Activated CD8-positive, alpha-beta T cell treated with anti-CD3 and anti-CD28 coated beads, Interleukin-2, amount 10 ng/mL, durations not matched to agents 7 days and 5 days (primary cell): ENCODE data around the gene POGLUT2. TPM values are rescaled to one million over a fixed set of nuclear protein-coding genes. Genes with fewer than 3 reads are reported as not detected.

Source experiments
- ATAC-seq: fragments of 150-1000 bp; cut with Tn5 transposase; one replicate; pipeline ENCODE4 v1.10.0; 2021; ENCODE audit warnings: moderate library complexity
- CTCF ChIA-PET: fragments of 350-600 bp; sonication (Branson Sonifier 250); formaldehyde crosslinking; loops from one replicate; lab custom pipeline; 2021; ENCODE audit warnings: antibody characterized with exemption; lab: Charles Lee
- POLR2A ChIA-PET: fragments of 350-600 bp; sonication (Branson Sonifier 250); formaldehyde crosslinking; loops from one replicate; lab custom pipeline; 2021; ENCODE audit warnings: antibody characterized with exemption; lab: Charles Lee
- DNase-seq: peaks from one replicate; pipeline ENCODE4 v3.0.0-alpha.2; 2020
- H3K27ac Mint-ChIP-seq: one replicate; pipeline ENCODE4 v1.8.0; 2021; ENCODE audit warnings: mild to moderate bottlenecking, mixed read lengths
- H3K27me3 Mint-ChIP-seq: one replicate; pipeline ENCODE4 v1.8.0; 2021; ENCODE audit warnings: low read depth, mixed read lengths
- H3K36me3 Mint-ChIP-seq: one replicate; pipeline ENCODE4 v1.8.0; 2021; ENCODE audit warnings: low read depth, mixed read lengths
- H3K4me1 Mint-ChIP-seq: one replicate; pipeline ENCODE4 v1.8.0; 2021; ENCODE audit warnings: low read depth, mixed read lengths
- H3K4me3 Mint-ChIP-seq: one replicate; pipeline ENCODE4 v1.8.0; 2021; ENCODE audit warnings: mild to moderate bottlenecking, mixed read lengths
- H3K9me3 Mint-ChIP-seq: one replicate; pipeline ENCODE4 v1.8.0; 2022; ENCODE audit warnings: mixed read lengths; ENCODE audit not compliant: insufficient read depth
- total RNA-seq, 2 experiments: library from RNA; stranded (reverse); gene quantifications; one replicate each; pipeline ENCODE4 v1.2.3, GENCODE V29; 2021

POGLUT2 gene
- total RNA-seq, 2 experiments from 2014 or later = 12.5 to 13.4 TPM

- POLR2A ChIA-PET = no interaction called here
- no peak overlapping the region for H3K4me3 Mint-ChIP-seq
- CTCF ChIA-PET = no interaction called here
- H3K36me3 Mint-ChIP-seq = peaks cover 28% of the 10 kb centered on the region
- no peaks in the 10 kb centered on the region for H3K4me1 Mint-ChIP-seq
- H3K27ac Mint-ChIP-seq = no peak overlapping the region
- no peaks in the 10 kb centered on the region for H3K9me3 Mint-ChIP-seq
- H3K27me3 Mint-ChIP-seq = no peaks in the 10 kb centered on the region
- ATAC-seq (no peak), DNase-seq (no peak)
Observed at GRCh38 chr13:102763741-102764140, 35.0 kb downstream of the POGLUT2 start.

GRCh38 chr13:102761071-102761470 lies 37.7 kb downstream of the POGLUT2 start:
- Mint-ChIP-seq H3K4me1 (no peaks in the 10 kb centered on the region), H3K27me3 (no peaks in the 10 kb centered on the region), H3K9me3 (no peaks in the 10 kb centered on the region), H3K27ac (no peak overlapping the region), H3K4me3 (no peak overlapping the region), H3K36me3 (peaks cover 10% of the 10 kb centered on the region)
- ChIA-PET POLR2A (no interaction called here), CTCF (interaction anchor here (0.6 kb wide), 1 partner anchor 169 kb away, joined by 3 read pairs; no protein-coding TSS in a partner anchor)
- ATAC-seq (no peak), DNase-seq (no peak)

GRCh38 chr13:102758842-102759241 lies 39.9 kb downstream of the POGLUT2 start:
- no peak overlapping the region for H3K4me3 Mint-ChIP-seq
- H3K27ac Mint-ChIP-seq = no peak overlapping the region
- ChIA-PET CTCF (interaction anchor here (1.6 to 2.4 kb wide), 2 partner anchors 10 to 41 kb away, joined by 4 to 7 read pairs; no protein-coding TSS in a partner anchor), POLR2A (no interaction called here)
- ATAC-seq (no peak), DNase-seq (no peak)
- H3K9me3 Mint-ChIP-seq = no peaks in the 10 kb centered on the region
- no peaks in the 10 kb centered on the region for H3K4me1 Mint-ChIP-seq
- H3K36me3 Mint-ChIP-seq = no peaks in the 10 kb centered on the region
- H3K27me3 Mint-ChIP-seq = no peaks in the 10 kb centered on the region

- no peaks in the 10 kb centered on the region for H3K4me1 Mint-ChIP-seq
- CTCF ChIA-PET = interaction anchor here (1.1 to 2.4 kb wide), 2 partner anchors 28 to 43 kb away, joined by 4 to 7 read pairs; no protein-coding TSS in a partner anchor
- no peak for ATAC-seq
- H3K27ac Mint-ChIP-seq = no peak overlapping the region
- H3K9me3 Mint-ChIP-seq = no peaks in the 10 kb centered on the region
- no peaks in the 10 kb centered on the region for H3K27me3 Mint-ChIP-seq
- H3K36me3 Mint-ChIP-seq = no peaks in the 10 kb centered on the region
- no peak overlapping the region for H3K4me3 Mint-ChIP-seq
- POLR2A ChIA-PET = no interaction called here
- DNase-seq = no peak
Observed at GRCh38 chr13:102757006-102757405, 41.8 kb downstream of the POGLUT2 start.

GRCh38 chr13:102751886-102752285 lies 46.9 kb downstream of the POGLUT2 start:
- POLR2A ChIA-PET = no interaction called here
- Mint-ChIP-seq H3K9me3 (peaks cover 2% of the 10 kb centered on the region), H3K4me1 (no peaks in the 10 kb centered on the region), H3K27me3 (peaks cover 19% of the 10 kb centered on the region), H3K4me3 (no peak overlapping the region), H3K36me3 (peaks cover 7% of the 10 kb centered on the region), H3K27ac (no peak overlapping the region)
- DNase-seq = no peak
- CTCF ChIA-PET = no interaction called here
- no peak for ATAC-seq

GRCh38 chr13:102742506-102742905 lies 56.3 kb downstream of the POGLUT2 start:
- Mint-ChIP-seq H3K36me3 (no peaks in the 10 kb centered on the region), H3K27ac (no peak overlapping the region), H3K27me3 (peaks cover 40% of the 10 kb centered on the region), H3K9me3 (peaks cover 3% of the 10 kb centered on the region), H3K4me3 (no peak overlapping the region), H3K4me1 (no peaks in the 10 kb centered on the region)
- CTCF ChIA-PET = no interaction called here
- POLR2A ChIA-PET = no interaction called here
- ATAC-seq (no peak), DNase-seq (no peak)

GRCh38 chr13:102742101-102742500 lies 56.7 kb downstream of the POGLUT2 start:
- no peak for ATAC-seq
- ChIA-PET POLR2A (no interaction called here), CTCF (no interaction called here)
- H3K27ac Mint-ChIP-seq = no peak overlapping the region
- no peak for DNase-seq
- H3K4me1 Mint-ChIP-seq = no peaks in the 10 kb centered on the region
- no peak overlapping the region for H3K4me3 Mint-ChIP-seq
- no peaks in the 10 kb centered on the region for H3K36me3 Mint-ChIP-seq
- H3K9me3 Mint-ChIP-seq = peaks cover 3% of the 10 kb centered on the region
- peaks cover 38% of the 10 kb centered on the region for H3K27me3 Mint-ChIP-seq

Other genes with a start within 250 kb of the POGLUT2 start
- 10 to 100 TPM; 77.8 to 85.4 TPM for gene TPP2, start 202.0 kb downstream of the POGLUT2 start, total RNA-seq
- not detected for gene METTL21C, start 103.9 kb downstream of the POGLUT2 start, total RNA-seq
- gene TEX30, start 25.2 kb downstream of the POGLUT2 start, total RNA-seq = 10 to 100 TPM; 40.1 to 43.3 TPM
- 10 to 100 TPM; 26.9 to 27.7 TPM for gene BIVM, start 143 bp upstream of the POGLUT2 start, total RNA-seq
- 10 to 100 TPM; 66.8 to 68.0 TPM for gene ERCC5, start 47.1 kb upstream of the POGLUT2 start, total RNA-seq